ENCODE data around the gene CBX8.
A peak's percentile ranks its signal among the peaks of the same experiment; 100 is the strongest.

Gene CBX8

GRCh38 chr17:79836972-79837887 lies 40.4 kb upstream of the CBX8 start:
- TF ChIP-seq CTCF (IDR thresholded peaks at IDR 0.05; ENCODE audit: low read depth, low read length), result no peak; the same call in 1 of the 2 replicates
- no peak for TF ChIP-seq EZH2phosphoT487 (IDR thresholded peaks at IDR 0.05; ENCODE audit: low read depth)
- Histone ChIP-seq H3K9ac (ENCODE audit: low read length) (peak overlapping the region; percentile 78), H3K27me3 (ENCODE audit: low read depth, low read length) (no peaks in the 10 kb centered on the region), H3K4me2 (ENCODE audit: low read length) (peak overlapping the region; percentile 93), H3K27ac (ENCODE audit: low read length) (peak overlapping the region; percentile 69), H3K4me1 (ENCODE audit: low read length) (peaks cover 18% of the 10 kb centered on the region), H3K4me3 (ENCODE audit: low read length) (peak overlapping the region; percentile 99), H4K20me1 (ENCODE audit: insufficient read depth, low read length) (peaks cover 64% of the 10 kb centered on the region), H3K79me2 (ENCODE audit: low read length) (peaks cover 63% of the 10 kb centered on the region), H3K9me3 (ENCODE audit: insufficient read depth, low read length) (no peaks in the 10 kb centered on the region), H2AFZ (ENCODE audit: low read depth, low read length) (no peak overlapping the region), H3K36me3 (replicated peaks; ENCODE audit: low read depth, low read length) (peaks cover 58% of the 10 kb centered on the region)

GRCh38 chr17:79836510-79836971 lies 39.7 kb upstream of the CBX8 start:
- peaks cover 58% of the 10 kb centered on the region for H3K36me3 ChIP-seq (replicated peaks; ENCODE audit: low read depth, low read length)
- peak overlapping the region; percentile 93 for H3K4me2 ChIP-seq (ENCODE audit: low read length)
- H3K27ac ChIP-seq (ENCODE audit: low read length), result peak overlapping the region; percentile 69
- no peaks in the 10 kb centered on the region for H3K27me3 ChIP-seq (ENCODE audit: low read depth, low read length)
- peak overlapping the region; percentile 78 for H3K9ac ChIP-seq (ENCODE audit: low read length)
- H3K4me1 ChIP-seq (ENCODE audit: low read length), result peaks cover 18% of the 10 kb centered on the region
- no peak overlapping the region for H2AFZ ChIP-seq (ENCODE audit: low read depth, low read length)
- H3K9me3 ChIP-seq (ENCODE audit: insufficient read depth, low read length), result no peaks in the 10 kb centered on the region
- peaks cover 71% of the 10 kb centered on the region for H4K20me1 ChIP-seq (ENCODE audit: insufficient read depth, low read length)
- TF ChIP-seq CTCF (IDR thresholded peaks at IDR 0.05; ENCODE audit: low read depth, low read length) (no peak), EZH2phosphoT487 (IDR thresholded peaks at IDR 0.05; ENCODE audit: low read depth) (no peak)
- peak overlapping the region; percentile 99 for H3K4me3 ChIP-seq (ENCODE audit: low read length)
- H3K79me2 ChIP-seq (ENCODE audit: low read length), result peaks cover 63% of the 10 kb centered on the region

- Histone ChIP-seq H3K79me2 (ENCODE audit: low read length) (peaks cover 63% of the 10 kb centered on the region), H3K27me3 (ENCODE audit: low read depth, low read length) (no peaks in the 10 kb centered on the region), H3K9me3 (ENCODE audit: insufficient read depth, low read length) (no peaks in the 10 kb centered on the region), H2AFZ (ENCODE audit: low read depth, low read length) (no peak overlapping the region), H3K4me1 (ENCODE audit: low read length) (peaks cover 18% of the 10 kb centered on the region), H3K4me2 (ENCODE audit: low read length) (peak overlapping the region; percentile 93), H3K4me3 (ENCODE audit: low read length) (peak overlapping the region; percentile 99), H3K36me3 (replicated peaks; ENCODE audit: low read depth, low read length) (peaks cover 58% of the 10 kb centered on the region), H3K9ac (ENCODE audit: low read length) (no peak overlapping the region; the same call in 1 of the 2 replicates), H3K27ac (ENCODE audit: low read length) (peak overlapping the region; percentile 69), H4K20me1 (ENCODE audit: insufficient read depth, low read length) (peaks cover 76% of the 10 kb centered on the region)
- no peak for TF ChIP-seq EZH2phosphoT487 (IDR thresholded peaks at IDR 0.05; ENCODE audit: low read depth)
- no peak for TF ChIP-seq CTCF (IDR thresholded peaks at IDR 0.05; ENCODE audit: low read depth, low read length)
Measured at GRCh38 chr17:79835953-79836509, 39.2 kb upstream of the CBX8 start.

- Histone ChIP-seq H3K4me1 (ENCODE audit: low read length) (peaks cover 18% of the 10 kb centered on the region), H3K9ac (ENCODE audit: low read length) (no peak overlapping the region), H3K36me3 (replicated peaks; ENCODE audit: low read depth, low read length) (peaks cover 58% of the 10 kb centered on the region), H3K9me3 (ENCODE audit: insufficient read depth, low read length) (no peaks in the 10 kb centered on the region), H3K27ac (ENCODE audit: low read length) (no peak overlapping the region), H3K4me3 (ENCODE audit: low read length) (no peak overlapping the region), H2AFZ (ENCODE audit: low read depth, low read length) (no peak overlapping the region), H4K20me1 (ENCODE audit: insufficient read depth, low read length) (peaks cover 81% of the 10 kb centered on the region), H3K79me2 (ENCODE audit: low read length) (peaks cover 63% of the 10 kb centered on the region), H3K27me3 (ENCODE audit: low read depth, low read length) (no peaks in the 10 kb centered on the region), H3K4me2 (ENCODE audit: low read length) (no peak overlapping the region)
- TF ChIP-seq CTCF (IDR thresholded peaks at IDR 0.05; ENCODE audit: low read depth, low read length) (no peak), EZH2phosphoT487 (IDR thresholded peaks at IDR 0.05; ENCODE audit: low read depth) (no peak)
Measured at GRCh38 chr17:79835470-79835899, 38.6 kb upstream of the CBX8 start.

Measured in OCI-LY3 (cell line).